ENCODE measurements around the gene ZMAT3.

Gene ZMAT3

GRCh38 chr3:179021119-179021903 is 50.3 kb downstream of the ZMAT3 start:
- no peak for DNase-seq

DNA sequence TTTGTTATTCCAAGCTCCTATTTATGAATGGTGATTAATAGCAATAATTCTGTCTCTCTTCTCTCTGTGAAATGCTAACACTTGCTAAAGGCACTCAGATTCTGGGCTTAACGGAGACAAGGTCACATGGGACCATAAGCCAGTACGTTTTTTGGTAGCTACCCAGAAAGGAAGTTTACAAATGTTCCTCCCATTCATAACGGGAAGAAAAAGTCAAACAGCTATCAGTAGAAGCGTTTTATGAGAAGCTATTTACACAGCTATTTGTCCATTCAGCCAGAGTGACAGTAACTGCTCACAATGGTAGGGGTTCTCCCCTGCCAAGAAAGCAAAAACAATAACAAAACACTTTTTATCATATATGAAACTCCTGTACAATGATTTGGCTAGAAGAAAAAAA is 51.5 kb downstream of the ZMAT3 start:
- DNase-seq, result peak in 1 of 3 donors; percentile 6

- no peak for DNase-seq
Measured at GRCh38 chr3:179018808-179019207, 52.8 kb downstream of the ZMAT3 start.

- no peak for DNase-seq
Measured at GRCh38 chr3:179016979-179017670, 54.5 kb downstream of the ZMAT3 start.

GRCh38 chr3:179015551-179016020 is 56.0 kb downstream of the ZMAT3 start:
- peak; percentile 74 to 86 (median 77) for DNase-seq

- no peak for DNase-seq
Measured at GRCh38 chr3:179005706-179006105, 65.9 kb downstream of the ZMAT3 start.

GRCh38 chr3:179005213-179005612 is 66.4 kb downstream of the ZMAT3 start:
- no peak for DNase-seq

DNA sequence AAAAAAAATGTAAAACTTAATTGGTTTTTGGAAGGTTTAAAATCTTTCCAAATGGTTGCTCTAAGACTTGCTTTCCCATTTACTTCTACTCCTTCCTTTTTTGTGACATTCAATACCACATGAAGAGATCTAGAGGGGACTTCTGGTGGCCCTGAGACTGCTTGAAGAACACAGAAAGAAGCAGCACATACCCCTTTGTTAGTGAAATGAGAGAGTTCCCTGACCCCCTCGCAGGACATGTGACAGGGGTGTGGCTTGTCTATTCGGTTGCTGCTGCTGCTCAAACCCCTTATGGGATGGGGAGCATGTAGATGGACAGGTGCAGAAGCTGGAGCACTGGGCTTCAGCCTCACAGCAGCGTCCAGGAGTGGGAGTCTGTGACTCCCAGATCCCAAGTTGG is 71.0 kb downstream of the ZMAT3 start:
- DNase-seq, result no peak

DNA sequence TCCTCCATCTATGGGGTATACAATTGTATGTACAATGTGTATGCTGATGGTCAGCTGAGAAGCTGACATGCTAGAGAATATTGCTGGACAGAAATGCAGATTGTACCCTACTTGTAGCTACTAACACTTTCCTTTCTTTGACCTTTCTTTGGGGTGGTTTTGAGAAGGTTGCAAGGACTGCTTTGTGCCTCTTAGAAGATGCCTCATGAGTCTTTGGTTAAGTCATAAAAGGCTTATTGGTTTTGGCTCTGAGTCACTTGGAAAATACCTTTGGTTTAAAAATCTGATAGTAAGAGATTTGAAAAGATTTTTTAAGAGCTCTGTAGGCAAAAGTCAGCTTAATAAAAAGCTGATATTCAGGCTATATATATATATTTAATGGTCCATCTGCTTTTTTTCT is 71.5 kb downstream of the ZMAT3 start:
- no peak for DNase-seq

- no peak for DNase-seq
Measured at GRCh38 chr3:178996399-178996798, 75.2 kb downstream of the ZMAT3 start.

DNA sequence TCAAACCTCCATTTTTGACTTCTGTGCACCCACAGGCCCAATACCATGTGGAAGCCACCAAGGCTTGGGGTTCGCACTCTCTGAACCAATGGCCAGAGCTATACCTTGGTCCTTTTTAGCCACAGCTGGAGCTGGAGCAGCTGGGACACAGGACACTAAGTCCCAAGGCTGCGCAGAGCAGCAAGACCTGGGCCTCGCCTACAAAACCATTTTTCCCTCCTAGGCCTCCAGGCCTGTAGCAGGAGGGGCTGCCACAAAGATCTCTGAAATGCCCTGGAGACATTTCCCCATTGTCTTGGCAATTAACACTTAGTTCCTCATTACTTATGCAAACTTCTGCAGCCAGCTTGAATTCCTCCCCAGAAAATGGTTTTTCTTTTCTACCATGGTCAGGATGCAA is 81.3 kb downstream of the ZMAT3 start:
- no peak for DNase-seq

GRCh38 chr3:178989821-178990220 is 81.8 kb downstream of the ZMAT3 start:
- no peak for DNase-seq

DNA sequence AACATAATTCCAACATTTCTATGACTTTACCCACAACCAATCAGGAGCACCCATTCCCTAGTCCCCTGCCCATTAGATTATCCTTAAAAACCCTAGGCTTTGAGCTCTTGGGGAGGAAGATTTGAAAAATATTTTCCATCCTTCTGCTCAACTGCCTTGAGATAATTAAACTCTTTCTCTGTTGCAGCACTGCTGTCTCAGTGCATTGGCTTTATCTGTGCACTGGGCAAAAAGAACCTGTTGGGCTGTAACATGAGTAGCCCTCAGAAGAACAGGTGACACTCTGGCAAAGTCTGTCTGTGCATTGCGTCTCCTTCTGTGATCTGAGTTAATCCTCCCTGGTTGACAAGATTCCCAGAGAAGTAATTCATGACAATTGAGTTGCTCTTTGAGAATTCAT is 83.9 kb downstream of the ZMAT3 start:
- no peak for DNase-seq

DNA sequence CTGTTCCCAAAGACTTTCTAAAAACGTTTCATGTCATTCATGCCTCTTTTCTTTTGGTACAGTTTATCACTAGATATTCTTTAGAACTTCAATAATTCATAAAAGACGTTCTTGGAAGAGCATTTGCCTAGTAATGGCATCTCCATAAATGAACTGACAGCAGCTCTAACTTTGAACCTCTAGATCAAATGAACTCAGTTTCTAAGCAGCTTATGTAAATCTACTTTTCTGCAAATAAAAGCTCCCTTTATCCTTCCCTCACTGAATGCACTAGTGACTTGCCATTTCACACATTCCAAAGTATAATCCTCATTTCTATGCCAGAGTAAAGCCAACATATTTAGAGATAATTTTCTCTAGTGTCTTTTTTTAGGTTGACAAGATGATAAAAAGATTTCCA is 85.2 kb downstream of the ZMAT3 start:
- no peak for DNase-seq

DNA sequence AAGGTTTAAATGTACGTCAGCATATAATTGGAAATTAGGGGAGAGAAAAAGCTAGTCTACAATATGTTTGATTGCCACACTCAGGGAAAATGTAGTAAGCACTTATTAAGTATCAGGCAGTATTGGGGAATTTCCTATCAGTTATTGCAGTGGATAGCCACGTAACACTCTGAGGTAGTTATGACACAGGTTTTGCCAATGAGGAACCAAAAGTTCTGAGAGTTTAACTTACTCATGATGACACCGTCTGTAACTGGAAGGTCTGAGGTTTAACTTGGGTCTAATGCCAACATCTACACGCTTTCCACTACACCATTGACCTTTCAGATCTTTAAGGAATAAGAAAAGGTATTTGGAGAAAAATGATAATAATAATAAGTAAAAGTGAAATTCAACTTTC is 89.5 kb downstream of the ZMAT3 start:
- peak; percentile 26 to 65 (median 35) for DNase-seq

- DNase-seq, result no peak
Measured at GRCh38 chr3:178975320-178975719, 96.3 kb downstream of the ZMAT3 start.

GRCh38 chr3:178971614-178972013 is 100.0 kb downstream of the ZMAT3 start:
- DNase-seq, result no peak

GRCh38 chr3:178969004-178969700 is 102.5 kb downstream of the ZMAT3 start:
- no peak for DNase-seq
